ENCODE results near the gene PRRC2A. TPM values are rescaled to one million over a fixed set of nuclear protein-coding genes. Genes with fewer than 3 reads are reported as not detected.
"Not testable (repeated sequence)": the region's sequence is repeated elsewhere in the genome, so short reads cannot be mapped to it uniquely, and the experiment has no call there.

Gene PRRC2A
- total RNA-seq, 1 donor from 2014 or later = 76.9 TPM

DNA sequence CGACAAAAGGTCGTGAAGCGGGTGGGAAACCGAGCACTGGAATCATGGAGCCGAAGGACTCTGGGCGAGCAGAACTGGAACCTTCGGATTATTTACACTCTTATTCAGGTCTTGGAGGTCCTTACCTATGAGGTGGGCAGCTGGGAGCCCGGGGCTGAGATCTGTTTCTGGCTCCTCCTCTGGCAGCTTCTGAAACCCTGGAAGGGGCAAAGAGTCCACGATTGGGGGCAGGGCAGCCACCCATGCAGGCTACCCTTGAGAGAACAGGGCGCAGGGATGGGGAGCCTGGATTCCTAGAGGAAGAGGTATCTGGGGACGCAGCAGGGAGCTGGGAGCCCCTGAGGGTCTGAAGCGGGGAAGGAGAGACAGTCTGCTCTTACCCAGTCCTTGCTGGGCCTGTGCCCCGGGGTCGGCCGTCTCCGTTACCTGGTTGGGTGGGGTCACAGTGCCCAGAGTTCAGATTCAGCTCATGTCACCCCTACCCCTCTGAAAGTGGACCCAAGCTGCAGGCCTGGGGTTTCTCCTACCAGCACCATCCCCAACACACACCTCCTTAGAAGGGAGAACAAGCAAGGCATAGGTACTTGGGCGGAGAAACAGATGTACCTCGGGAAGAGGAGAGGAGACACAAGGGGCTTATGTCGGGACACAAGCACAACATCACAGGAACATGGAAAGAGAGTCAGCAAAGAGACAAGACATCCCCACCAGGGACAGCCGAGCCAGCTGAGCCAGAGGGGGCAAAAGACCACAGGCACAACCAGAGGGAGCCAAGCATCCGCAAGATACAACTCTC is 38.9 kb upstream of the PRRC2A start:
- intact Hi-C loops (cut with micrococcal nuclease) = no loop called here
- DNase-seq (peak; percentile 46), ATAC-seq (peak; percentile 52)

GRCh38 chr6:31582230-31582643 is 38.3 kb upstream of the PRRC2A start, which contains the start of gene LTB:
Gene LTB (minus strand): TSS chr6:31582424. CDS start chr6:31582417, 7 bp downstream.
- ATAC-seq = no peak
- DNase-seq = no peak
- intact Hi-C loops (cut with micrococcal nuclease) = no loop called here

GRCh38 chr6:31585491-31585890 is 35.0 kb upstream of the PRRC2A start:
- ATAC-seq = no peak
- intact Hi-C loops (cut with micrococcal nuclease) = no loop called here
- no peak for DNase-seq

- no peak for DNase-seq
- intact Hi-C loops (cut with micrococcal nuclease) = no loop called here
- peak; percentile 53 for ATAC-seq
Observed at GRCh38 chr6:31586008-31586407, 34.5 kb upstream of the PRRC2A start, which contains the start of gene LST1. Gene LST1 (plus strand): TSS chr6:31586277. CDS start chr6:31587300, 1,023 bp downstream.

DNA sequence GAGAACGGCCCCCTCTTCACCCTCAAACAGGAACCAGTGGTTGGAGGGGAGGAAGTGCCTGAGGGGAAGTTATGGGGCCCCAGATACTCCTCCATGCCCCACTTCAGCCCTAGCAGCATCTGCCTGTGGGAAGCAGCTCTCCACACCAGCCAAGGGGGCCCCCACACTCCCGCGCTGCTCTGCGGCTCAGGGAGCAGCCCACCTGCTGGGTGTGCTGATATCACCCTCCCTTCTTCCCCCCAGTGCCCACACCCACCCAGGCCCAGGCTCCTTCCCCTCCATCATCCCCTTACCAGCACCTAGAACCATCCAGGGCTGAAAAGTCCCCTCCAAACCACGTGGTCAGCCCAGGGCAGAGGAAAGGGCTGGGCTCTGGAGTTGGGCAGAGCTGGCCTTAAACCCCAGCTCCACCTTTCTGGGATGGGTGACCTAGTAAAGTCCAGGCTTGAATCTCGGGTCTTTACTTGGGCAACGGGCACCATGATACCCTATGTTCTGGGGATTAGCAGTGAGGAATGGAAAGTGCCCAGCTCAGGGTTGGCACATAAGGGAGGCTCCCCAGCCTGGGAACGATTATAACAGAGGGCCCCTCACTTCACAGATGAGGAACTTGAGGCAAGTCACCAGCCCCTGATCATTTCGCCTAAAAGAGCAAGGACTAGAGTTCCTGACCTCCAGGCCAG is 33.8 kb upstream of the PRRC2A start:
- ATAC-seq (peak; percentile 67), DNase-seq (no peak)
- intact Hi-C loops (cut with micrococcal nuclease) = no loop called here

DNA sequence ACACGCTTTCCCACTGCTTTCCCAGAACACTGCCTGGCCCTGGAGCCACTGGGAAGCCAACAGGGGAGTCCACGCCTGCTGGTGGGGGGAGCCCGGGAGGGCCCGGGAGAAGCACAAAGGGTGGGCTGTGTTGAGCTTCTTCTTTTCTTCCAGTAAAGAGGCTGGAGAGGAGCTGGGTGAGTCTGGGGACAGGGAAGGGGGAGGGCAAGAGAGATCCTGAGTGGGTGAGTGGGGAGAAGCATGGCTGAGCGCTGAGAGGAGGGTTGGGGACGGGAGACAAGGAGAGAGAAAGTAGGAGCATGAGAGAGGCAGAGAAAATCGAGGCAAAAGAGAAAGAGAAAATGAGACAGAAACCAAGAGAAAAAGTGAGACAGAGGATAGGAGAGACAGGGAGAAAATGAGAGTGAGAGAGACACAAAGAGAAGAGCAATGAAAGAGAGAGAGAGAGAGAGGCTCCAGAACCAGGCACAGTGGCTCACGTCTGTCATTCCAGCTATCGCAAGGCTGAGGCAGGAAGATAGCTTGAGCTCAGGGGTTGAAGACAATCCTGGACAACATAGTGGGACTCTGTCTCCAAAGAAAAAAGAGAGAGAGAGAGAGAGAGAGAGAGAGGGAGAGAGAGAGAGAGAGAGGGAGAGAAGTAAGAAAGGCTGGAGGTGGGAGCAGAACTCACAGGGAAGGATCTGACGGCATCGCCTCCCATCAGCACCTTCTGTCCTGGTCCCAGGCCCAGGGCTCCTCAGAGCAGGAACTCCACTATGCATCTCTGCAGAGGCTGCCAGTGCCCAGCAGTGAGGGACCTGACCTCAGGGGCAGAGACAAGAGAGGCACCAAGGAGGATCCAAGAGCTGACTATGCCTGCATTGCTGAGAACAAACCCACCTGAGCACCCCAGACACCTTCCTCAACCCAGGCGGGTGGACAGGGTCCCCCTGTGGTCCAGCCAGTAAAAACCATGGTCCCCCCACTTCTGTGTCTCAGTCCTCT is 32.4 kb upstream of the PRRC2A start:
- intact Hi-C loops (cut with micrococcal nuclease) = no loop called here
- no peak for DNase-seq
- ATAC-seq = no peak

DNA sequence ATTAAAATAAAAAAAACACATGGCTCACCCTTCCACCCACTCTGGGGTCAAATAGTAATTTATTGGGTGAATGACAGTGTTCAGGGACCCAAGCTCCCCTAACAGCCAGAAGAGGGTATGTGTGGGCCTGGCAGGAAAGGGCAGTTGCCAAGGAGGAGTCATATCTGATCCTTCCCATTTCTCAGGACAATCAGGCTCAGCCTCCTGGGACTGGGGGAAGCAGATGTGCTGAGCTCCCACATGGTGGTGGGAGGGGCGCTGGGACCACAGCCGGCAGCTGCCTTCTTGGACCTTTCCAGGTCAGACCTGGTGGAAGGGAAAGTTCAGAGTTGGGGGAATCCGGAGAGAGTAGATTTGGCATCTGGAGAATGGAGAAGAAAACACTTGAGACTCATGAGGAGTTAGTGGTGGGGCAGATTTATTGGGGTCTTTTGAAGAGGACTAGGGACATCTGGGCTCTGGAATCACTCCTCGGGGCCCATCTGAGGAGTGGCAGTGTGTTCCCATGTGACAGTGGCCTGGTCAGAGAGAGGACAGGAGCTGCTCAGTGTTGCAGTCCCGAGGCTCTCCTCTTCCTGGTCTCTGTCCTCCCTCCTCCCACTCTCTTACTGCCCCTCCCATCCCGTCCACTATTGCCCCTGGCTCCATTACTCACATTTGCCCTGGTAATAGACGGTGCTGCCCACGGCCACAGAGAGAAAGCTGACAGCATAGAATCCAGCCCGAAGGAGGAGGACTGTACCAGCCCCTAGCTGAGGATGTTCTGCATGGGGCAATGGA is 31.5 kb upstream of the PRRC2A start:
- intact Hi-C loops (cut with micrococcal nuclease) = no loop called here
- DNase-seq = no peak
- ATAC-seq = no peak

- ATAC-seq; intact Hi-C loops (cut with micrococcal nuclease); DNase-seq: not testable (repeated sequence)
Observed at GRCh38 chr6:31590691-31591090, 29.8 kb upstream of the PRRC2A start.

DNA sequence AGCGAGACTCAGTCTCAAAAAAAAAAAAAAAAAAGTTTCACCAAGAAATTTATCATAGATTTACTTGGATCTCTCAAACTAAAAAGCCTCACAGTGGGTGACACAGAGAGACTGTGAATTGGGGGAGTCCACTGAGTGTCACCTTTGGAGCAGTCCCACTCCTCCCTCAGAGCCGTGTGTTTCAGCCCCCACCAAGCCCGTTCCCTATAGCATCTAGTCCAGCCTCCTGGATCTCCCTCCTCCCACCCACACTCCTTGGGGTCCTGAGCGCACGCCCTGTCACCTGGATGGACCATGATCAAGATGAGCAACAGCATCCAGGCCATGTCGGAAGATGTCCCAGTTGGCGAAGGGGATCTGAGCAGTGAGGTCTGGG is 28.1 kb upstream of the PRRC2A start:
- DNase-seq = no peak
- no peak for ATAC-seq
- intact Hi-C loops (cut with micrococcal nuclease) = no loop called here

DNA sequence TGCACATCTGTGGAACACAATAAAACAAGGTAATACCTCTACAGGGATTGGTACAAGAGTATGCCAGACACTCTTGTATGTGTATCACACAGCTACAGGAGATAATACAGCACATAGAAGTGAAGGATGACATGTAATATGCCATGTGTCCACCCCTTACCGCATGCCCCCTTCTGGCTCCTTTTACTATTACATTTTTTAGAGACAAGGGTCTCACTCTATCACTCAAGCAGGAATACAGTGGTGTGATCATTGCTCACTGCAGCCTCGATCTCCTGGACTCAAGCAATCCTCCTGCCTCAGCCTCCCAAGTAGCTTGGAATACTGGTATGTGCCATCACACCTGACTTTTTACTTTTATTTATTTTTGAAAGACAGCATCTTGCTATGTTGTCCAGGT is 23.5 kb upstream of the PRRC2A start:
- peak; percentile 52 for ATAC-seq
- DNase-seq = no peak
- intact Hi-C loops (cut with micrococcal nuclease) = no loop called here

DNA sequence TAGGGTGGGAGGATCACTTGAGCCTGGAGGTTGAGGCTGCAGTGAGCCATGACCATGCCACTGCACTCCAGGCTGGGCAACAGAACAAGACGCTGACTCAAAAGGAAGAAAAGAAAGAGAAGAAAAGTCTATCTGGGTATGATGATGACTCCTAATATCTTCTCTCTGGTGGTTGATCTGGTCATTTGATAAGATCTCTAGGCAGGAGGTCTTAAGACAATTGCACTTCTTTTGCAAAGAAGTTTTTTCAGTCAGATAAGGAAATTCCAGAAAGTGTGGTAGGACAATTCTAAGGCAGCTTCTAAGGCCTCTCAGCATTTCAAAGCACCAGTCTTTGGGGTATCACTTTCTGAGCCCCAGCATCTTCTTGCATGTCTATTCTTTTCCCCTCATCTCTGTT is 13.2 kb upstream of the PRRC2A start:
- ATAC-seq = no peak

DNA sequence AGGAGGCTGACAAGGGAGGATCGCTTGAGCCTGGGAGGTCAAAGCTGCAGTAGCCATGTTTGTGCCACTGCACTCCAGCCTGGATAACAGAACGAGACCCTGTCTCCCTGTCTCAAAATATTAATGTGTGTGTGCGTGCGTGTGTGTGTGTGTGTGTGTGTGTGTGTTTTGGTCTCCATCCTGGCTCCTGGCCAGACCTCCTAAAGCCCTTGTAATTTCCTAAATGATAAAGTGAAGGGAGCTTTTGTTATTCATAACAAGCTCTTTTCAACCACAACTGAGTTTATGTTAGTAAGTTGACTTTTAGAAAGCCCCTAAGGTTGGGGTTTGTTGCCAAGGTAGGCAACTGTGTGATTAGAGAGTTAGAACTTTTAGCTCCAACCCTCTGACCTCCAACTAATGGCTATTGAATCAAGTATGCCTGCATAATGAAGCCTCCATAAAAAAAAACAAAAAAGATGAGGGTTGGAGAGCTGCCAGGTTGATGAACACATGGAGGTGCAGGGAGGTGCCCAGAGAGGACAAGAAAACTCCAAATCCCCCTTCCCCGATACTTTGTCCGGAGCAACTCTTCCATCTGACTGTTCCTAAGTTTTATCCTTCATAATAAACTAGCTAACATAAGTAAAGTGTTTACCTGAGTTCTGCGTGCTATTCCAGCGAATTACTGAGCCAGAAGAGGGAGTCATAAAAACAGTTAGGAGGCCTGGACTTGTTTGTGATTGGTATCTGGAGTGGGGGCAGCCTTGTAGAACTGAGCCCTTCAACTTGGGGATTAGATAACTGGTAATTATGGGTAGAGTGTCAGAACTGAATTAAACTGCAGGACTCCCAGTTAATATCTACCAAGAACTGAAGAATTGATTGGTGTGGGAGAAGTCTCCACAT is 10.8 kb upstream of the PRRC2A start:
- intact Hi-C loops (cut with micrococcal nuclease) = no loop called here
- DNase-seq = no peak
- ATAC-seq = no peak

More for the DNA sequence above, 13.2 kb upstream of the PRRC2A start:
- intact Hi-C loops (cut with micrococcal nuclease) = no loop called here
- DNase-seq = no peak

DNA sequence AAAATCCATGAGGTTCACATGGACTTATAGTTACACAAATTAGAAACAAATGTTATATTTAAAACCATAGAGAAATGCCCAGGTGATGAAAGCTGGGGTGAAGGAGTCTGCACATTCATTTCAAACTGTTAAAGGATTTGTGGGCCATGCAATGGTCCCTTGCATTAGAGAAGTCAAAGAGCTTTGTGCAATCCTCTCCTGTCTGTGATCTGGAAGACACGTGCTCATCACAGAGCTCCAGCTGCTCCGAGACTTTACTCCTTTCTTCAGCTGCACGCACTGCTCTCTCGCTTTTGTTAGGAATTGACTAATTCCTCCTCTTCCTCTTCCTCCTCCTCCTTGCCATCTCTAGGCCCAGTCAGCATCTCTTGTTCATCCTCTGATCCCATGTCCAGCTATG is 9.5 kb upstream of the PRRC2A start:
- no peak for DNase-seq
- ATAC-seq = no peak
- intact Hi-C loops (cut with micrococcal nuclease) = no loop called here

GRCh38 chr6:31614075-31614619 is 6.4 kb upstream of the PRRC2A start:
- DNase-seq (no peak), ATAC-seq (peak; percentile 40)
- intact Hi-C loops (cut with micrococcal nuclease) = no loop called here

GRCh38 chr6:31614684-31615578 is 5.6 kb upstream of the PRRC2A start, which contains the start of gene AIF1:
Gene AIF1 (plus strand): TSS chr6:31615234. CDS start chr6:31615330, 96 bp downstream.
- intact Hi-C loops (cut with micrococcal nuclease) = no loop called here
- DNase-seq = no peak
- ATAC-seq = peak; percentile 26

DNA sequence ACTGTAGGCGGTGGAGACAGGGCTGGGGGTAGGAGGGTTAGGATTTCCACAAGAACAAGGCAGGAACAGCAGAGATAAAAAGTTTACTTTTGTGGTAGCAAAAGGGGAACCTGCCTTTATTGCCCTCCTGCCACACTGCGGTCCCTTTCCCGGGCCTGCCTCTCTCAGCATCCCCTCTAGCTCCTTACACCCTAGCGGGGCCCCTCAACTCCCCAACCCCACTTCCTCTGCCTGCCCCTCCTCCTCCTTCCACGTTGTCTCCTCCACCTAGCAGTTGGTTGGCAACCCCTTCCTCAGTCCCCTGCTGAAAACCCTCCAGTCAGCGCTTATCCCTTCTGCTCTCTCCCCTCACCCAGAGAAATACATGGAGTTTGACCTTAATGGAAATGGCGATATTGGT is 4.8 kb upstream of the PRRC2A start:
- DNase-seq (no peak), ATAC-seq (no peak)
- intact Hi-C loops (cut with micrococcal nuclease) = no loop called here

Data from left ventricle myocardium superior (tissue), 1 donor.